IMR-90 (cell line): ENCODE data around the gene NT5C3B. TPM values are rescaled to one million over a fixed set of nuclear protein-coding genes. Genes with fewer than 3 reads are reported as not detected.
A peak's percentile ranks its signal among the peaks of the same experiment; 100 is the strongest.

Experiments
- ATAC-seq: fragments of 200-7000 bp; cut with Tn5 transposase; 2 replicates; pipeline ENCODE4 v1.9.1; 2020; ENCODE audit warnings: low read depth, mild to moderate bottlenecking, moderate library complexity
- BruUV-seq: library from RNA; stranded (reverse); fragments of 400-500 nt; replicated peaks from 2 replicates; lab custom pipeline; 2021; lab: Mats Ljungman, UMichigan
- CTCF ChIA-PET: fragments of 300-600 bp; formaldehyde crosslinking; extraction: SDS; loops from one replicate; lab custom pipeline; 2021; ENCODE audit warnings: antibody characterized with exemption; lab: Yijun Ruan, JAX
- POLR2A ChIA-PET: fragments of 300-600 bp; sonication (Branson Sonifier 250); formaldehyde crosslinking; loops from one replicate; lab custom pipeline; 2022; ENCODE audit warnings: antibody characterized with exemption; ENCODE audit not compliant: unreplicated experiment; lab: Charles Lee
- DNase-seq: peaks from one replicate; pipeline ENCODE4 v3.0.0; 2013
- H2AFZ ChIP-seq: replicated peaks from 2 replicates; pipeline ENCODE3; 2013; ENCODE audit warnings: low read length, mild to moderate bottlenecking; ENCODE audit not compliant: poor library complexity
- H2AK5ac ChIP-seq: 2 replicates; pipeline ENCODE4 v1.6.1; 2013; ENCODE audit warnings: low read depth, low read length, inconsistent platforms
- H2AK9ac ChIP-seq: replicated peaks from 2 replicates; pipeline ENCODE3; 2013; ENCODE audit warnings: mild to moderate bottlenecking, low read depth, low read length, moderate library complexity; ENCODE audit not compliant: poor library complexity
- H2BK120ac ChIP-seq: 2 replicates; pipeline ENCODE4 v1.6.1; 2013; ENCODE audit warnings: low read depth, low read length, inconsistent platforms
- H2BK15ac ChIP-seq: 3 replicates; pipeline ENCODE4 v1.6.1; 2013; ENCODE audit warnings: low read depth, low read length, inconsistent platforms
- H2BK20ac ChIP-seq: 2 replicates; pipeline ENCODE4 v1.6.1; 2013; ENCODE audit warnings: low read depth, mild to moderate bottlenecking, inconsistent platforms, low read length, moderate library complexity
- H2BK5ac ChIP-seq: 2 replicates; pipeline ENCODE4 v1.6.1; 2013; ENCODE audit warnings: mild to moderate bottlenecking, low read depth, low read length, inconsistent platforms; ENCODE audit not compliant: poor library complexity, severe bottlenecking
- H3K14ac ChIP-seq: replicated peaks from 2 replicates; pipeline ENCODE4 v1.6.1; 2013; ENCODE audit warnings: low read depth, low read length, inconsistent platforms
- H3K18ac ChIP-seq: 2 replicates; pipeline ENCODE4 v1.6.1; 2013; ENCODE audit warnings: low read depth, low read length, control low read depth
- H3K23ac ChIP-seq: 2 replicates; pipeline ENCODE4 v1.6.1; 2013; ENCODE audit warnings: low read depth, low read length, inconsistent platforms
- H3K27ac ChIP-seq: 2 replicates; pipeline ENCODE4 v1.5.1; 2013; ENCODE audit warnings: mild to moderate bottlenecking, control low read depth, low read length; ENCODE audit not compliant: insufficient read depth
- H3K27me3 ChIP-seq: 2 replicates; pipeline ENCODE4 v1.6.1; 2013; ENCODE audit warnings: low read length; ENCODE audit not compliant: control insufficient read depth, insufficient read depth
- H3K36me3 ChIP-seq: 2 replicates; pipeline ENCODE4 v1.6.1; 2013; ENCODE audit warnings: low read length, mixed read lengths; ENCODE audit not compliant: control insufficient read depth, insufficient read depth
- H3K4ac ChIP-seq: 2 replicates; pipeline ENCODE4 v1.6.1; 2013; ENCODE audit warnings: low read depth, low read length, inconsistent platforms
- H3K4me1 ChIP-seq: 2 replicates; pipeline ENCODE4 v1.6.1; 2013; ENCODE audit warnings: low read length, mixed read lengths; ENCODE audit not compliant: control insufficient read depth, insufficient read depth
- H3K4me2 ChIP-seq: 2 replicates; pipeline ENCODE4 v1.6.1; 2013; ENCODE audit warnings: low read depth, mild to moderate bottlenecking, control low read depth, low read length, moderate library complexity
- H3K4me3 ChIP-seq: 2 replicates; pipeline ENCODE4 v1.5.1; 2013; ENCODE audit warnings: low read depth, mild to moderate bottlenecking, control low read depth, low read length, moderate library complexity; ENCODE audit not compliant: insufficient read depth
- H3K56ac ChIP-seq: 2 replicates; pipeline ENCODE4 v1.6.1; 2013; ENCODE audit warnings: low read length, inconsistent platforms; ENCODE audit not compliant: insufficient read depth; ENCODE audit errors: extremely low read depth
- H3K79me1 ChIP-seq, 2 experiments: 2 replicates each; pipeline ENCODE4 v1.6.1; 2013; ENCODE audit warnings: low read length in 2 of 2, inconsistent platforms in 1 of 2, low read depth in 1 of 2
- H3K9ac ChIP-seq: 2 replicates; pipeline ENCODE4 v1.6.1; 2013; ENCODE audit warnings: low read depth, low read length, control low read depth
- H3K9me1 ChIP-seq: 2 replicates; pipeline ENCODE4 v1.6.1; 2013; ENCODE audit warnings: low read length, inconsistent platforms; ENCODE audit not compliant: insufficient read depth
- H3K9me3 ChIP-seq: 2 replicates; pipeline ENCODE4 v1.6.1; 2013; ENCODE audit warnings: low read length; ENCODE audit not compliant: control insufficient read depth, insufficient read depth
- H4K20me1 ChIP-seq: 2 replicates; pipeline ENCODE4 v1.6.1; 2013; ENCODE audit warnings: low read length, inconsistent platforms; ENCODE audit not compliant: insufficient read depth
- H4K5ac ChIP-seq: 2 replicates; pipeline ENCODE4 v1.6.1; 2013; ENCODE audit warnings: mild to moderate bottlenecking, low read depth, low read length, control low read depth
- H4K8ac ChIP-seq, 2 experiments: 2 replicates each; pipeline ENCODE4 v1.6.1; 2013; ENCODE audit warnings: low read depth in 2 of 2, low read length in 2 of 2, control low read depth in 1 of 2, inconsistent platforms in 1 of 2
- H4K91ac ChIP-seq: 2 replicates; pipeline ENCODE4 v1.6.1; 2013; ENCODE audit warnings: low read depth, low read length, inconsistent platforms; ENCODE audit not compliant: insufficient read depth
- BHLHE40 ChIP-seq: fragments of 150-350 bp; IDR thresholded peaks from 2 replicates; pipeline ENCODE4 v1.6.1; 2016; ENCODE audit warnings: mild to moderate bottlenecking, low read depth, low read length
- CEBPB ChIP-seq: IDR thresholded peaks from 2 replicates; pipeline ENCODE4 v1.6.1; 2012; ENCODE audit warnings: low read depth, low read length, improper control_type of control experiment
- CHD1 ChIP-seq: IDR thresholded peaks from 2 replicates; pipeline ENCODE4 v1.6.1; 2012; ENCODE audit warnings: low read depth, low read length, improper control_type of control experiment
- ELK1 ChIP-seq: fragments of 150-350 bp; IDR thresholded peaks from 2 replicates; pipeline ENCODE4 v1.6.1; 2016; ENCODE audit warnings: low read depth, mild to moderate bottlenecking, low read length, moderate library complexity, borderline replicate concordance
- FOS ChIP-seq: fragments of 150-350 bp; IDR thresholded peaks from 2 replicates; pipeline ENCODE4 v1.6.1; 2016; ENCODE audit warnings: low read depth, low read length
- MAFK ChIP-seq: IDR thresholded peaks from 2 replicates; pipeline ENCODE4 v1.6.1; 2012; ENCODE audit warnings: low read depth, low read length, improper control_type of control experiment
- MAZ ChIP-seq: IDR thresholded peaks from 2 replicates; pipeline ENCODE4 v1.6.1; 2012; ENCODE audit warnings: low read depth, mild to moderate bottlenecking, low read length, improper control_type of control experiment, moderate library complexity, borderline replicate concordance
- MXI1 ChIP-seq: IDR thresholded peaks from 2 replicates; pipeline ENCODE4 v1.6.1; 2012; ENCODE audit warnings: low read depth, mild to moderate bottlenecking, low read length, moderate library complexity, borderline replicate concordance
- NFE2L2 ChIP-seq: fragments of 150-350 bp; IDR thresholded peaks from 2 replicates; pipeline ENCODE4 v1.6.1; 2016; ENCODE audit warnings: low read depth, mild to moderate bottlenecking, low read length
- POLR2A ChIP-seq: IDR thresholded peaks from 2 replicates; pipeline ENCODE4 v1.6.1; 2012; ENCODE audit warnings: mild to moderate bottlenecking, low read depth, low read length
- RAD21 ChIP-seq: IDR thresholded peaks from 2 replicates; pipeline ENCODE4 v1.6.1; 2012; ENCODE audit warnings: low read length, improper control_type of control experiment
- RCOR1 ChIP-seq: IDR thresholded peaks from 2 replicates; pipeline ENCODE4 v1.6.1; 2012; ENCODE audit warnings: mild to moderate bottlenecking, low read length, improper control_type of control experiment; ENCODE audit not compliant: insufficient replicate concordance
- RFX5 ChIP-seq: IDR thresholded peaks from 2 replicates; pipeline ENCODE4 v1.8.0; 2012; ENCODE audit warnings: low read depth, mild to moderate bottlenecking, low read length, moderate library complexity
- SMC3 ChIP-seq: fragments of 150-350 bp; IDR thresholded peaks from 2 replicates; pipeline ENCODE4 v1.6.1; 2016; ENCODE audit warnings: low read depth, mild to moderate bottlenecking, antibody characterized with exemption, low read length, moderate library complexity
- WGBS, 2 experiments: methylation state at CpG; one replicate each; pipeline versions ENCODE4 v1.1.5 to v1.1.7; 2013; ENCODE audit warnings: missing lambda C conversion rate in 2 of 2; ENCODE audit not compliant: insufficient read length in 1 of 2; ENCODE audit errors: extremely low coverage in 2 of 2; 5-methylcytosine and 5-hydroxymethylcytosine counted together
- dilution Hi-C: fragments of 300-500 bp; cut with HindIII; formaldehyde crosslinking; loops from one replicate; pipeline ENCODE4 v1.14.3; 2018; ENCODE audit warnings: low sequenced_read_pairs; ENCODE audit not compliant: unreplicated experiment
- in situ Hi-C: fragments of 300-500 bp; cut with MboI; formaldehyde crosslinking; loops from 3 replicates; pipeline ENCODE4 v1.14.3; 2019; ENCODE audit warnings: low sequenced_read_pairs, inconsistent platforms, mixed read lengths
- intact Hi-C: fragments of 100-400 bp; cut with micrococcal nuclease; formaldehyde crosslinking; loops from 2 replicates; pipeline ENCODE4 v1.10.0; 2022
- polyA plus RNA-seq, 3 experiments: library from polyadenylated mRNA; depleted of rRNA; stranded (reverse); fragments of >200 nt; gene quantifications; 2 replicates each; pipeline ENCODE4 v1.2.3, GENCODE V29; 2012; ENCODE audit warnings: low replicate concordance in 1 of 3
- total RNA-seq: library from RNA; depleted of rRNA; stranded (reverse); fragments of >200 nt; gene quantifications from 2 replicates; pipeline ENCODE4 v1.2.3, GENCODE V29; 2012

The NT5C3B gene
- total and polyA plus RNA-seq, 2 of the 4 experiments (the other 2 are of a cell fraction) = 59.9 to 92.7 TPM

- DNase-seq (peak; percentile 99), ATAC-seq (peak; percentile 99)
- H3K4me3 ChIP-seq = peak within 1 kb of the TSS; percentile 55
- H3K4me2 ChIP-seq = peak within 1 kb of the TSS; percentile 97
- H3K56ac ChIP-seq = no peak within 1 kb of the TSS
- H3K14ac ChIP-seq = peak within 1 kb of the TSS; percentile 85
- ChIA-PET CTCF (interaction anchor here (0.7 to 1.4 kb wide), 9 partner anchors 9 to 51 kb away, joined by 3 to 12 read pairs (median 3); no protein-coding TSS in a partner anchor), POLR2A (interaction anchor here (0.9 to 1.4 kb wide), 3 partner anchors 9 to 97 kb away, joined by 3 to 6 read pairs (median 4); no protein-coding TSS in a partner anchor)
- no TSS peak for BruUV-seq
- H4K91ac ChIP-seq = peak within 1 kb of the TSS; percentile 26; the same call in 1 of the 2 replicates
- intact Hi-C loops = no loop called here
- peak within 1 kb of the TSS; percentile 26 for H3K27ac ChIP-seq
- H2AFZ ChIP-seq = peak within 1 kb of the TSS; percentile 80
- H3K36me3 ChIP-seq = 0 out of 2 replicates have a peak, but pooled peaks cover 2% of the 10 kb centered on the region
- in situ Hi-C loops = no loop called here
- peak within 1 kb of the TSS; percentile 84 for H2AK5ac ChIP-seq
- 1% methylated on average over 33 of the region's 79 CpGs; no CpG with 5 or more reads in 1 of the 2 experiments for WGBS, 2 experiments
- H3K4me1 ChIP-seq = peaks cover 20% of the 10 kb centered on the region
- peak within 1 kb of the TSS; percentile 47; the same call in 1 of the 3 replicates for H2BK15ac ChIP-seq
- peak within 1 kb of the TSS; percentile 2; the same call in 1 of the 2 replicates for H3K23ac ChIP-seq
- H4K20me1 ChIP-seq = peaks cover 13% of the 10 kb centered on the region; the same call in 1 of the 2 replicates
- H3K79me1 ChIP-seq = peaks cover 4 to 39% of the 10 kb centered on the region in 2 experiments; a peak in 3 of 4 replicates
- peak within 1 kb of the TSS; percentile 94 for H2AK9ac ChIP-seq
- dilution Hi-C loops = no loop called here
- H2BK120ac ChIP-seq = peak within 1 kb of the TSS; percentile 2; the same call in 1 of the 2 replicates
- H3K27me3 ChIP-seq = 0 out of 2 replicates have a peak, but pooled peaks cover 2% of the 10 kb centered on the region
- H4K8ac ChIP-seq = peak within 1 kb of the TSS in 1 of 2 experiments; percentile 86; a peak in 2 of 4 replicates
- H3K4ac ChIP-seq = peak within 1 kb of the TSS; percentile 48
- 0 out of 2 replicates have a peak, but pooled peaks cover 2% of the 10 kb centered on the region for H3K9me1 ChIP-seq
- H3K18ac ChIP-seq = peak within 1 kb of the TSS; percentile 28; the same call in 1 of the 2 replicates
- H4K5ac ChIP-seq = peak within 1 kb of the TSS; percentile 72
- H2BK5ac ChIP-seq = no peak within 1 kb of the TSS
- no peak within 1 kb of the TSS for H2BK20ac ChIP-seq
- H3K9me3 ChIP-seq = no peaks in the 10 kb centered on the region
- H3K9ac ChIP-seq = peak within 1 kb of the TSS; percentile 66
- peak; percentile 39 for TF ChIP-seq RCOR1
- TF ChIP-seq ELK1 = no peak
- TF ChIP-seq NFE2L2 = no peak
- TF ChIP-seq FOS = peak; percentile 57; the same call in 1 of the 2 replicates
- no peak for TF ChIP-seq CHD1
- peak; percentile 8; the same call in 1 of the 2 replicates for TF ChIP-seq RAD21
- TF ChIP-seq RFX5 = no peak
- TF ChIP-seq SMC3 = no peak
- peak; percentile 86 for TF ChIP-seq POLR2A
- TF ChIP-seq MXI1 = peak; percentile 41; the same call in 1 of the 2 replicates
- TF ChIP-seq CEBPB = no peak
- TF ChIP-seq BHLHE40 = no peak; the same call in 1 of the 2 replicates
- no peak for TF ChIP-seq MAFK
- peak; percentile 5; the same call in 1 of the 2 replicates for TF ChIP-seq MAZ
Observed at GRCh38 chr17:41786227-41787020, 49.6 kb downstream of the NT5C3B start, which contains the start of gene JUP. Gene JUP (minus strand): TSS chr17:41786711. CDS start chr17:41771854, 14,857 bp downstream.
